Panc1 (cell line): ENCODE data around the gene RIN2. TPM values are rescaled to one million over a fixed set of nuclear protein-coding genes. Genes with fewer than 3 reads are reported as not detected.

ENCODE experiments used
- ATAC-seq: fragments of 200-7000 bp; cut with Tn5 transposase; 2 replicates; pipeline ENCODE4 v1.9.1; 2020; ENCODE audit warnings: mild to moderate bottlenecking, moderate library complexity
- BruUV-seq: library from RNA; stranded (reverse); fragments of 400-500 nt; replicated peaks from 2 replicates; lab custom pipeline; 2021; lab: Mats Ljungman, UMichigan
- CTCF ChIA-PET: fragments of 300-600 bp; sonication (Branson Sonifier 250); formaldehyde crosslinking; loops from one replicate; lab custom pipeline; 2022; ENCODE audit warnings: antibody characterized with exemption; lab: Charles Lee
- POLR2A ChIA-PET: fragments of 300-600 bp; sonication (Branson Sonifier 250); formaldehyde crosslinking; loops from one replicate; lab custom pipeline; 2022; ENCODE audit warnings: antibody characterized with exemption; lab: Charles Lee
- DNase-seq: peaks from one replicate; pipeline ENCODE4 v3.0.0-alpha.2; 2010; ENCODE audit warnings: low read depth, low spot score
- H3K27ac ChIP-seq: 2 replicates; pipeline ENCODE4 v1.5.1; 2011; ENCODE audit warnings: mild to moderate bottlenecking, low read length, inconsistent platforms
- H3K27me3 ChIP-seq: fragments of 200-500 bp; sonication (Bioruptor generic); 2 replicates; pipeline ENCODE4 v1.6.0; 2014; ENCODE audit warnings: low read length, inconsistent platforms; ENCODE audit not compliant: control insufficient read depth, insufficient read depth
- H3K36me3 ChIP-seq: fragments of 200-500 bp; sonication (Bioruptor generic); 2 replicates; pipeline ENCODE4 v1.5.1; 2014; ENCODE audit warnings: inconsistent platforms, mild to moderate bottlenecking, low read length, moderate library complexity; ENCODE audit not compliant: control insufficient read depth, insufficient read depth
- H3K4me1 ChIP-seq: 2 replicates; pipeline ENCODE4 v1.5.1; 2011; ENCODE audit warnings: inconsistent platforms, mild to moderate bottlenecking, low read length, moderate library complexity; ENCODE audit not compliant: control insufficient read depth, insufficient read depth
- H3K4me3 ChIP-seq, 2 experiments: 2 replicates each; pipeline ENCODE4 v1.5.1; 2011 to 2012; ENCODE audit warnings: low read depth in 2 of 2, low read length in 2 of 2, mild to moderate bottlenecking in 2 of 2, inconsistent platforms in 1 of 2, moderate library complexity in 1 of 2
- H3K9me3 ChIP-seq: fragments of 200-500 bp; sonication (Bioruptor generic); 2 replicates; pipeline ENCODE4 v1.5.1; 2014; ENCODE audit warnings: low read depth, mild to moderate bottlenecking, inconsistent platforms, low read length, moderate library complexity; ENCODE audit not compliant: control insufficient read depth, insufficient read depth
- POLR2AphosphoS5 ChIP-seq: IDR thresholded peaks from 2 replicates; pipeline ENCODE4 v1.6.1; 2012; ENCODE audit warnings: mild to moderate bottlenecking, low read depth, low read length, moderate library complexity
- SIN3A ChIP-seq: IDR thresholded peaks from 2 replicates; pipeline ENCODE4 v1.6.1; 2012; ENCODE audit warnings: low read depth, mild to moderate bottlenecking, low read length, moderate library complexity, borderline replicate concordance; ENCODE audit not compliant: insufficient read depth
- TCF7L2 ChIP-seq: IDR thresholded peaks from 2 replicates; pipeline ENCODE4 v1.6.1; 2011; ENCODE audit warnings: mild to moderate bottlenecking, low read depth, low read length, inconsistent platforms
- in situ Hi-C: cut with HindIII; loops from 2 replicates; pipeline ENCODE4 v1.10.0; 2016; ENCODE audit warnings: low sequenced_read_pairs, low pct_unique_long_range_greater_than_20kb
- intact Hi-C: fragments of 100-400 bp; cut with micrococcal nuclease; formaldehyde crosslinking; loops from one replicate; pipeline ENCODE4 v1.10.0; 2022; ENCODE audit not compliant: unreplicated experiment
- total RNA-seq: library from RNA; stranded (reverse); gene quantifications from one replicate; pipeline ENCODE4 v1.2.1, GENCODE V29; 2021; ENCODE audit not compliant: unreplicated experiment
- TF ChIP-seq, protein P1 (sequence below): fragments of 450-650 bp; IDR thresholded peaks from 2 replicates; pipeline ENCODE4 v1.5.1; 2017; ENCODE audit warnings: mild to moderate bottlenecking
- TF ChIP-seq, protein P2 (sequence below), 2 experiments: IDR thresholded peaks; 2 replicates each; pipeline ENCODE4 v1.6.1; 2011 to 2012; ENCODE audit warnings: low read depth in 2 of 2, control low read depth in 1 of 2, low read length in 1 of 2, mild to moderate bottlenecking in 1 of 2, moderate library complexity in 1 of 2; ENCODE audit not compliant: insufficient read depth in 1 of 2

The RIN2 gene
- total RNA-seq, 1 experiment from 2014 or later = 25.0 TPM

DNA sequence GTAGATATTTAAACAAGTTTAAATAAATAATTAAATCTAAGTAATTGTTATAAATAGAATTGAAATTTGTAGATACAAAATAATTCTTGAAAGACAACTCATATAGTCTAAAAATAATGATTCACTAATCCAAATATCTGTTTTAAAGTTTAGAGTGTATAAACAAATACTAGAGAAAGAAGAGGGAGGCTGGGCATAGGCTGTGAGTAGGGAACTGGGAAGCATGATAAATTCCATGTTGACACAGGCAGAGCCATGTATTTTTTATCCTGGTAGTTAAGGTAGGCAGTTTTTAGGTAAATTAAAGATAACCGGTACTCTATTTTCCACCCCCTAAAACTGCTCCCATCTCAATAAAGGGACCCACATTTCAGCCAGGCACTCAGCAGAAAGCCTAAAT, 11.7 kb upstream of the RIN2 start:
- TF ChIP-seq SIN3A = no peak
- TF ChIP-seq TCF7L2 = no peak
- TF ChIP-seq, protein P1, sequence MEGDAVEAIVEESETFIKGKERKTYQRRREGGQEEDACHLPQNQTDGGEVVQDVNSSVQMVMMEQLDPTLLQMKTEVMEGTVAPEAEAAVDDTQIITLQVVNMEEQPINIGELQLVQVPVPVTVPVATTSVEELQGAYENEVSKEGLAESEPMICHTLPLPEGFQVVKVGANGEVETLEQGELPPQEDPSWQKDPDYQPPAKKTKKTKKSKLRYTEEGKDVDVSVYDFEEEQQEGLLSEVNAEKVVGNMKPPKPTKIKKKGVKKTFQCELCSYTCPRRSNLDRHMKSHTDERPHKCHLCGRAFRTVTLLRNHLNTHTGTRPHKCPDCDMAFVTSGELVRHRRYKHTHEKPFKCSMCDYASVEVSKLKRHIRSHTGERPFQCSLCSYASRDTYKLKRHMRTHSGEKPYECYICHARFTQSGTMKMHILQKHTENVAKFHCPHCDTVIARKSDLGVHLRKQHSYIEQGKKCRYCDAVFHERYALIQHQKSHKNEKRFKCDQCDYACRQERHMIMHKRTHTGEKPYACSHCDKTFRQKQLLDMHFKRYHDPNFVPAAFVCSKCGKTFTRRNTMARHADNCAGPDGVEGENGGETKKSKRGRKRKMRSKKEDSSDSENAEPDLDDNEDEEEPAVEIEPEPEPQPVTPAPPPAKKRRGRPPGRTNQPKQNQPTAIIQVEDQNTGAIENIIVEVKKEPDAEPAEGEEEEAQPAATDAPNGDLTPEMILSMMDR = no peak
- TF ChIP-seq, protein P2, sequence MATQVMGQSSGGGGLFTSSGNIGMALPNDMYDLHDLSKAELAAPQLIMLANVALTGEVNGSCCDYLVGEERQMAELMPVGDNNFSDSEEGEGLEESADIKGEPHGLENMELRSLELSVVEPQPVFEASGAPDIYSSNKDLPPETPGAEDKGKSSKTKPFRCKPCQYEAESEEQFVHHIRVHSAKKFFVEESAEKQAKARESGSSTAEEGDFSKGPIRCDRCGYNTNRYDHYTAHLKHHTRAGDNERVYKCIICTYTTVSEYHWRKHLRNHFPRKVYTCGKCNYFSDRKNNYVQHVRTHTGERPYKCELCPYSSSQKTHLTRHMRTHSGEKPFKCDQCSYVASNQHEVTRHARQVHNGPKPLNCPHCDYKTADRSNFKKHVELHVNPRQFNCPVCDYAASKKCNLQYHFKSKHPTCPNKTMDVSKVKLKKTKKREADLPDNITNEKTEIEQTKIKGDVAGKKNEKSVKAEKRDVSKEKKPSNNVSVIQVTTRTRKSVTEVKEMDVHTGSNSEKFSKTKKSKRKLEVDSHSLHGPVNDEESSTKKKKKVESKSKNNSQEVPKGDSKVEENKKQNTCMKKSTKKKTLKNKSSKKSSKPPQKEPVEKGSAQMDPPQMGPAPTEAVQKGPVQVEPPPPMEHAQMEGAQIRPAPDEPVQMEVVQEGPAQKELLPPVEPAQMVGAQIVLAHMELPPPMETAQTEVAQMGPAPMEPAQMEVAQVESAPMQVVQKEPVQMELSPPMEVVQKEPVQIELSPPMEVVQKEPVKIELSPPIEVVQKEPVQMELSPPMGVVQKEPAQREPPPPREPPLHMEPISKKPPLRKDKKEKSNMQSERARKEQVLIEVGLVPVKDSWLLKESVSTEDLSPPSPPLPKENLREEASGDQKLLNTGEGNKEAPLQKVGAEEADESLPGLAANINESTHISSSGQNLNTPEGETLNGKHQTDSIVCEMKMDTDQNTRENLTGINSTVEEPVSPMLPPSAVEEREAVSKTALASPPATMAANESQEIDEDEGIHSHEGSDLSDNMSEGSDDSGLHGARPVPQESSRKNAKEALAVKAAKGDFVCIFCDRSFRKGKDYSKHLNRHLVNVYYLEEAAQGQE (IDR thresholded peaks at IDR 0.05; ENCODE audit: insufficient read depth in 1 of 2, low read depth in 2 of 2, low read length in 1 of 2) = no peak
- TF ChIP-seq POLR2AphosphoS5 = no peak
- CTCF ChIA-PET = no interaction called here
- Histone ChIP-seq H3K4me3 (no peak overlapping the region), H3K36me3 (no peaks in the 10 kb centered on the region), H3K9me3 (peaks cover 4% of the 10 kb centered on the region; the same call in 1 of the 2 replicates), H3K27ac (no peak overlapping the region), H3K4me1 (no peaks in the 10 kb centered on the region), H3K27me3 (no peaks in the 10 kb centered on the region)
- ATAC-seq (no peak), DNase-seq (no peak)
- in situ Hi-C loops (no loop called here), intact Hi-C loops (no loop called here)
- POLR2A ChIA-PET = no interaction called here
- BruUV-seq = no TSS peak

DNA sequence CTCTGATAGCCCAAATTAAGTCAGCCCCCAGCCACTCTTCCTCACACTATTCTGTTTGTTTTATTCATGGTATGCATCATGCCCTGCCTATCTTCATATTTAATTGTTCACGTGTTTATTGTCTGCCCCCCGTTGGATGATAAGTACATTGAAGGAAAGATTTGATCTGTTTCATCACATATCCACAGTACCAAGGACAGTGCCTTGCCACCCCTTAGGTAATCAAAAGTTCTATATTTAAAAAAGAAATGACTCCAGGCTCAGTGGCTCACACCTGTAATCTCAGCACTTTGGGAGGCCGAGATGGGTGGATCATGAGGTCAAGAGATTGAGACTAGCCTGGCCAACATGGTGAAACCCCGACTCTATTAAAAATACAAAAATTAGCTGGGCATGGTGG, 10.2 kb upstream of the RIN2 start:
- ChIA-PET CTCF (no interaction called here), POLR2A (no interaction called here)
- in situ Hi-C loops (no loop called here), intact Hi-C loops (no loop called here)
- no peak for ATAC-seq
- Histone ChIP-seq H3K27ac (no peak overlapping the region), H3K27me3 (no peaks in the 10 kb centered on the region), H3K9me3 (peaks cover 4% of the 10 kb centered on the region; the same call in 1 of the 2 replicates), H3K4me1 (no peaks in the 10 kb centered on the region), H3K4me3 (no peak overlapping the region), H3K36me3 (no peaks in the 10 kb centered on the region)
- no TSS peak for BruUV-seq
- DNase-seq = no peak
- TF ChIP-seq POLR2AphosphoS5 = no peak
- TF ChIP-seq, protein P2 (IDR thresholded peaks at IDR 0.05; ENCODE audit: insufficient read depth in 1 of 2, low read depth in 2 of 2, low read length in 1 of 2) = peak in 1 of 2 experiments; percentile 54; a peak in 2 of 4 replicates
- TF ChIP-seq TCF7L2 = no peak
